DND-41 (cell line): Measurements from ENCODE around the gene KLHL8.

Source experiments
- ATAC-seq: fragments of 200-7000 bp; cut with Tn5 transposase; 3 replicates; pipeline ENCODE4 v1.9.1; 2021; ENCODE audit warnings: low read depth; ENCODE audit not compliant: insufficient read depth
- DNase-seq: peaks from one replicate; pipeline ENCODE4 v3.0.0-alpha.2; 2020
- H2AFZ ChIP-seq: 2 replicates; pipeline ENCODE4 v1.6.0; 2012; ENCODE audit warnings: low read depth, low read length
- H3K27ac ChIP-seq: 2 replicates; pipeline ENCODE4 v1.5.1; 2012; ENCODE audit warnings: low read length, inconsistent platforms
- H3K27me3 ChIP-seq: fragments of 200-600 bp; sonication (generic); 2 replicates; pipeline ENCODE4 v1.6.0; 2012; ENCODE audit warnings: low read length, mild to moderate bottlenecking, inconsistent platforms; ENCODE audit not compliant: insufficient read depth, poor library complexity
- H3K36me3 ChIP-seq: 2 replicates; pipeline ENCODE4 v1.5.1; 2012; ENCODE audit warnings: low read length, inconsistent platforms; ENCODE audit not compliant: insufficient read depth
- H3K4me1 ChIP-seq: 2 replicates; pipeline ENCODE4 v1.5.1; 2012; ENCODE audit warnings: mild to moderate bottlenecking, low read length; ENCODE audit not compliant: insufficient read depth
- H3K4me2 ChIP-seq: 2 replicates; pipeline ENCODE4 v1.6.0; 2012; ENCODE audit warnings: mild to moderate bottlenecking, moderate library complexity, low read length, inconsistent platforms; ENCODE audit not compliant: insufficient read depth
- H3K4me3 ChIP-seq, 2 experiments: fragments of 200-600 bp in 1 of 2; shearing (Covaris generic) in 1 of 2; 2 replicates each; pipeline ENCODE4 v1.5.1; 2012 to 2016; ENCODE audit warnings: inconsistent platforms in 2 of 2, low read length in 2 of 2, mild to moderate bottlenecking in 2 of 2, low read depth in 1 of 2, moderate library complexity in 1 of 2
- H3K79me2 ChIP-seq: 2 replicates; pipeline ENCODE4 v1.6.0; 2012; ENCODE audit warnings: low read length, inconsistent platforms; ENCODE audit not compliant: insufficient read depth
- H3K9ac ChIP-seq: 2 replicates; pipeline ENCODE4 v1.6.0; 2012; ENCODE audit warnings: low read depth, mild to moderate bottlenecking, inconsistent platforms, low read length, moderate library complexity
- H3K9me3 ChIP-seq: 2 replicates; pipeline ENCODE4 v1.5.1; 2012; ENCODE audit warnings: low read length, moderate library complexity, mild to moderate bottlenecking, inconsistent platforms; ENCODE audit not compliant: insufficient read depth, severe bottlenecking
- H4K20me1 ChIP-seq: 2 replicates; pipeline ENCODE4 v1.6.0; 2012; ENCODE audit warnings: low read length; ENCODE audit not compliant: insufficient read depth
- EZH2 ChIP-seq: IDR thresholded peaks from 3 replicates; pipeline ENCODE4 v1.6.1; 2012; ENCODE audit warnings: borderline replicate concordance, low read depth, mild to moderate bottlenecking, moderate library complexity, low read length, inconsistent platforms; ENCODE audit not compliant: severe bottlenecking
- TF ChIP-seq, protein P1 (sequence below): IDR thresholded peaks from 2 replicates; pipeline ENCODE4 v1.5.1; 2012; ENCODE audit warnings: borderline replicate concordance, low read length, moderate library complexity, mild to moderate bottlenecking; ENCODE audit not compliant: poor library complexity, severe bottlenecking; ENCODE audit errors: extremely low read depth

The KLHL8 gene

DNA sequence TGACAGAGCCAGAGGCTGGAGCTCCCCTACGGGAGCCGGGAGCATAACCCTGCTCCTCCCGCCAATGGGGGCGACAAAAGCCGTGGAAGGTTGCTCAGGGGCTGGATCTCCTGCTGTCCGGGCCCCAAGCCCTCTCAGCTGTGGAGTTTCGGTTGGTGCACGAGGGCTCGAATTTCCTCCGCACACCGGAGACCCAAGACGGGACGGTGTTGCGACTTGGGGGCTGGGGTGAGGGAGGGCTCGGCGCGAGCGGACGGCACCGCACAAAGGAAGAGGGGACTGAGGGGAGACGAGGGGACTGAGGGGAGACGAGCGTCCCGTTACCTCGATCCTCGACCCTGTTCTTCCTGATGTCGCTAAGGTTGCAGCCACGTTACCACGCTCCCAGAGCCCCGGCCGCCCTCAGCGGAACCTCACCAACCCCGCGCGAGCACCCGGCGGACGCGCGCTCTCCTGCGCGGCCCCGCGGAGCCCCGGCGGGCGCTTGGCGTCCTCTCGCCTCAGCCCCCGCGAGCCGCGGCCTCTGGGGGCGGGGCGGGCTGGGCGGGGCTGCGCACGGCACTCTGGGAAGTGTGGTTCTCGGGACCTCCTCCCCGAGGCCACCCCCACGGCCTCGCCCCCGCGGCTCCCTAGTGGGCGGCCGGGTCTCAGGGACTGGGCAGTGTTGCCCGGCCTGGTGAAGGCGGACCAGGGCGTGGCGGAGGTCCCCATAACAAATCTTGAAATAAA, at the start of gene KLHL8:
TSS of gene KLHL8 (minus strand) at position 525 of the 729 bp plus-strand sequence. CDS start 25,079 bp downstream, outside the sequence.
- Histone ChIP-seq H3K27ac (peak within 1 kb of the TSS; percentile 94), H4K20me1 (no peaks in the 10 kb centered on the region), H3K36me3 (no peaks in the 10 kb centered on the region; the same call in 1 of the 2 replicates), H3K9ac (peak within 1 kb of the TSS; percentile 77), H3K27me3 (peaks cover 5% of the 10 kb centered on the region), H2AFZ (peak within 1 kb of the TSS; percentile 97), H3K9me3 (no peaks in the 10 kb centered on the region), H3K4me2 (peak within 1 kb of the TSS; percentile 98), H3K79me2 (peaks cover 45% of the 10 kb centered on the region), H3K4me3 (peak within 1 kb of the TSS; percentile 81 to 86), H3K4me1 (peaks cover 22% of the 10 kb centered on the region)
- TF ChIP-seq, protein P1, sequence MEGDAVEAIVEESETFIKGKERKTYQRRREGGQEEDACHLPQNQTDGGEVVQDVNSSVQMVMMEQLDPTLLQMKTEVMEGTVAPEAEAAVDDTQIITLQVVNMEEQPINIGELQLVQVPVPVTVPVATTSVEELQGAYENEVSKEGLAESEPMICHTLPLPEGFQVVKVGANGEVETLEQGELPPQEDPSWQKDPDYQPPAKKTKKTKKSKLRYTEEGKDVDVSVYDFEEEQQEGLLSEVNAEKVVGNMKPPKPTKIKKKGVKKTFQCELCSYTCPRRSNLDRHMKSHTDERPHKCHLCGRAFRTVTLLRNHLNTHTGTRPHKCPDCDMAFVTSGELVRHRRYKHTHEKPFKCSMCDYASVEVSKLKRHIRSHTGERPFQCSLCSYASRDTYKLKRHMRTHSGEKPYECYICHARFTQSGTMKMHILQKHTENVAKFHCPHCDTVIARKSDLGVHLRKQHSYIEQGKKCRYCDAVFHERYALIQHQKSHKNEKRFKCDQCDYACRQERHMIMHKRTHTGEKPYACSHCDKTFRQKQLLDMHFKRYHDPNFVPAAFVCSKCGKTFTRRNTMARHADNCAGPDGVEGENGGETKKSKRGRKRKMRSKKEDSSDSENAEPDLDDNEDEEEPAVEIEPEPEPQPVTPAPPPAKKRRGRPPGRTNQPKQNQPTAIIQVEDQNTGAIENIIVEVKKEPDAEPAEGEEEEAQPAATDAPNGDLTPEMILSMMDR, result peak; percentile 41
- no peak for TF ChIP-seq EZH2
- DNase-seq, result peak; percentile 89
- ATAC-seq, result peak; percentile 86

- Histone ChIP-seq H3K79me2 (no peaks in the 10 kb centered on the region), H3K9me3 (no peaks in the 10 kb centered on the region), H3K4me2 (no peak overlapping the region), H3K36me3 (no peaks in the 10 kb centered on the region), H3K9ac (no peak overlapping the region), H4K20me1 (no peaks in the 10 kb centered on the region), H3K27ac (no peak overlapping the region), H3K27me3 (peaks cover 14% of the 10 kb centered on the region), H3K4me3 (no peak overlapping the region), H3K4me1 (no peaks in the 10 kb centered on the region), H2AFZ (no peak overlapping the region)
- peak; percentile 9 for DNase-seq
- TF ChIP-seq EZH2, result no peak
- TF ChIP-seq, protein P1, result peak; percentile 61
- ATAC-seq, result peak; percentile 71; the same call in 2 of the 3 replicates
Observed at GRCh38 chr4:87270144-87270543, 49.7 kb upstream of the KLHL8 start.

- H3K36me3 ChIP-seq, result no peaks in the 10 kb centered on the region
- no peaks in the 10 kb centered on the region for H4K20me1 ChIP-seq
- no peak for ATAC-seq
- no peak for DNase-seq
- no peak overlapping the region for H3K4me2 ChIP-seq
- no peaks in the 10 kb centered on the region for H3K4me1 ChIP-seq
- no peak overlapping the region for H3K27ac ChIP-seq
- H3K27me3 ChIP-seq, result peaks cover 14% of the 10 kb centered on the region
- no peak overlapping the region for H3K9ac ChIP-seq
- TF ChIP-seq, protein P1, result no peak
- no peak for TF ChIP-seq EZH2
- H2AFZ ChIP-seq, result no peak overlapping the region
- no peaks in the 10 kb centered on the region for H3K79me2 ChIP-seq
- no peaks in the 10 kb centered on the region for H3K9me3 ChIP-seq
- no peak overlapping the region for H3K4me3 ChIP-seq
Observed at GRCh38 chr4:87268411-87268810, 48.0 kb upstream of the KLHL8 start.
